HCT116 (cell line): ENCODE results near the gene ANKRD18B. TPM values are rescaled to one million over a fixed set of nuclear protein-coding genes. Genes with fewer than 3 reads are reported as not detected.
"Not testable (repeated sequence)": the region's sequence is repeated elsewhere in the genome, so short reads cannot be mapped to it uniquely, and the experiment has no call there.

Source experiments
- ATAC-seq: fragments of 200-7000 bp; cut with Tn5 transposase; 2 replicates; pipeline ENCODE4 v1.9.1; 2020; ENCODE audit warnings: mild to moderate bottlenecking, moderate library complexity
- BruUV-seq: library from RNA; stranded (reverse); fragments of 400-500 nt; replicated peaks from 2 replicates; lab custom pipeline; 2021; lab: Mats Ljungman, UMichigan
- CTCF ChIA-PET: fragments of 300-600 bp; sonication (Branson Sonifier 250); formaldehyde crosslinking; loops from one replicate; lab custom pipeline; 2021; ENCODE audit warnings: antibody characterized with exemption; lab: Charles Lee
- POLR2A ChIA-PET: fragments of 300-600, 350-600 bp; sonication (Branson Sonifier 250); formaldehyde crosslinking; loops from one replicate; lab custom pipeline; 2021; ENCODE audit warnings: antibody characterized with exemption; lab: Charles Lee
- RAD21 ChIA-PET, 2 experiments: fragments of 300-600 bp; sonication (Branson Sonifier 250); formaldehyde crosslinking; loops; one replicate each; lab custom pipeline; 2023; ENCODE audit warnings: low total read pairs in 2 of 2; ENCODE audit not compliant: uncharacterized antibody in 2 of 2, unreplicated experiment in 2 of 2, low non-redundant PET in 1 of 2; lab: Charles Lee
- DNase-seq: peaks from one replicate; pipeline ENCODE4 v3.0.0-alpha.2; 2010; ENCODE audit warnings: low read depth, low spot score
- H2AFZ ChIP-seq: fragments of 200-600 bp; shearing (Covaris generic), sonication (generic); 2 replicates; pipeline ENCODE4 v1.6.1; 2017; ENCODE audit warnings: low read depth, mixed run types, mixed read lengths, antibody characterized with exemption, low read length; ENCODE audit not compliant: poor library complexity, severe bottlenecking
- H3K27ac ChIP-seq: 2 replicates; pipeline ENCODE4 v1.5.1; 2012; ENCODE audit warnings: low read depth, low read length
- H3K27me3 ChIP-seq: fragments of 200-600 bp; sonication (generic); 2 replicates; pipeline ENCODE4 v1.6.1; 2016; ENCODE audit warnings: mixed run types, low read length, mixed read lengths; ENCODE audit not compliant: insufficient read depth
- H3K36me3 ChIP-seq, 2 experiments: fragments of 200-500 bp in 1 of 2; fragments of 200-600 bp in 1 of 2; sonication (Bioruptor generic) in 1 of 2; sonication (generic) in 1 of 2; 2 replicates each; pipeline versions ENCODE4 v1.5.1 to v1.6.1; 2014 to 2016; ENCODE audit warnings: low read length in 2 of 2, inconsistent platforms in 1 of 2, mixed read lengths in 1 of 2, mixed run types in 1 of 2; ENCODE audit not compliant: insufficient read depth in 2 of 2, control insufficient read depth in 1 of 2
- H3K4me1 ChIP-seq, 2 experiments: fragments of 200-600 bp in 1 of 2; sonication (generic) in 1 of 2; 2 replicates each; pipeline versions ENCODE4 v1.5.1 to v1.6.1; 2012 to 2017; ENCODE audit warnings: low read length in 2 of 2, inconsistent platforms in 1 of 2, mild to moderate bottlenecking in 1 of 2, mixed read lengths in 1 of 2, mixed run types in 1 of 2, moderate library complexity in 1 of 2; ENCODE audit not compliant: insufficient read depth in 2 of 2, control insufficient read depth in 1 of 2
- H3K4me2 ChIP-seq: fragments of 200-600 bp; sonication (generic); 2 replicates; pipeline ENCODE4 v1.6.1; 2017; ENCODE audit warnings: mixed run types, low read length, mixed read lengths
- H3K4me3 ChIP-seq, 2 experiments: fragments of 200-600 bp in 1 of 2; sonication (generic) in 1 of 2; replicated peaks in 1 of 2; 2 replicates each; pipeline ENCODE4 v1.5.1; 2011 to 2016; ENCODE audit warnings: low read length in 2 of 2, control low read depth in 1 of 2, low read depth in 1 of 2, mild to moderate bottlenecking in 1 of 2, mixed read lengths in 1 of 2, mixed run types in 1 of 2
- H3K79me2 ChIP-seq: fragments of 200-600 bp; sonication (generic); 2 replicates; pipeline ENCODE4 v1.6.1; 2017; ENCODE audit warnings: mild to moderate bottlenecking, mixed run types, low read length, moderate library complexity, mixed read lengths; ENCODE audit not compliant: insufficient read depth
- H3K9ac ChIP-seq: fragments of 200-600 bp; sonication (generic); 2 replicates; pipeline ENCODE4 v1.6.1; 2016; ENCODE audit warnings: low read length, mixed read lengths
- H3K9me2 ChIP-seq: fragments of 200-600 bp; sonication (generic), shearing (Covaris generic); 2 replicates; pipeline ENCODE4 v1.6.1; 2017; ENCODE audit warnings: mixed run types, mild to moderate bottlenecking, moderate library complexity; ENCODE audit not compliant: insufficient read depth
- H3K9me3 ChIP-seq, 2 experiments: fragments of 200-500 bp in 1 of 2; fragments of 200-600 bp in 1 of 2; sonication (Bioruptor generic) in 1 of 2; sonication (generic) in 1 of 2; 2 replicates each; pipeline ENCODE4 v1.6.1; 2014 to 2017; ENCODE audit warnings: low read length in 2 of 2, mixed read lengths in 2 of 2, inconsistent platforms in 1 of 2, low read depth in 1 of 2, mild to moderate bottlenecking in 1 of 2, mixed run types in 1 of 2, moderate library complexity in 1 of 2; ENCODE audit not compliant: control insufficient read depth in 1 of 2, insufficient read depth in 1 of 2
- H4K20me1 ChIP-seq: fragments of 200-600 bp; sonication (generic), shearing (Covaris generic); 2 replicates; pipeline ENCODE4 v1.6.1; 2017; ENCODE audit warnings: mixed run types, mild to moderate bottlenecking, moderate library complexity; ENCODE audit not compliant: insufficient read depth
- EGR1 ChIP-seq: IDR thresholded peaks from 2 replicates; pipeline ENCODE4 v1.6.1; 2012; ENCODE audit warnings: low read depth
- POLR2A ChIP-seq: IDR thresholded peaks from 2 replicates; pipeline ENCODE4 v1.7.0; 2011; ENCODE audit warnings: borderline replicate concordance; ENCODE audit not compliant: insufficient read depth, insufficient read length; ENCODE audit errors: extremely low read depth
- REST ChIP-seq: IDR thresholded peaks from 2 replicates; pipeline ENCODE4 v1.6.1; 2012; ENCODE audit warnings: low read depth
- ZFX ChIP-seq: fragments of 450-650 bp; IDR thresholded peaks from 2 replicates; pipeline ENCODE4 v1.6.1; 2017
- intact Hi-C: fragments of 100-400 bp; cut with micrococcal nuclease; formaldehyde crosslinking; loops from 2 replicates; pipeline ENCODE4 v1.10.0; 2022
- total RNA-seq: library from RNA; stranded (reverse); gene quantifications from one replicate; pipeline ENCODE4 v1.2.1, GENCODE V29; 2021; ENCODE audit not compliant: unreplicated experiment

The ANKRD18B gene
- total RNA-seq, 1 experiment from 2014 or later, result 3.9 TPM

GRCh38 chr9:33489066-33489465, 35.0 kb upstream of the ANKRD18B start:
- H3K9ac ChIP-seq, result no peak overlapping the region
- ChIA-PET RAD21 (no interaction called here), CTCF (no interaction called here), POLR2A (no interaction called here)
- ATAC-seq (no peak), DNase-seq (no peak)
- no peaks in the 10 kb centered on the region for H3K9me3 ChIP-seq
- H2AFZ ChIP-seq, result no peak overlapping the region
- TF ChIP-seq POLR2A, result no peak
- TF ChIP-seq EGR1, result no peak
- no peak for TF ChIP-seq ZFX
- no peak for TF ChIP-seq REST
- H3K4me2 ChIP-seq, result no peak overlapping the region
- H4K20me1 ChIP-seq, result no peaks in the 10 kb centered on the region
- no peaks in the 10 kb centered on the region for H3K79me2 ChIP-seq
- intact Hi-C loops, result no loop called here
- no peaks in the 10 kb centered on the region for H3K27me3 ChIP-seq
- H3K9me2 ChIP-seq, result no peaks in the 10 kb centered on the region
- H3K4me1 ChIP-seq, result no peaks in the 10 kb centered on the region
- no peaks in the 10 kb centered on the region for H3K36me3 ChIP-seq
- no peak overlapping the region for H3K4me3 ChIP-seq
- no TSS peak for BruUV-seq
- no peak overlapping the region for H3K27ac ChIP-seq

- H3K4me1 ChIP-seq, ATAC-seq, H3K36me3 ChIP-seq, intact Hi-C loops, H3K27me3 ChIP-seq, H3K9me3 ChIP-seq, H3K27ac ChIP-seq, BruUV-seq, H3K9me2 ChIP-seq, DNase-seq, CTCF ChIA-PET, H3K9ac ChIP-seq, H3K4me2 ChIP-seq, H4K20me1 ChIP-seq, H3K79me2 ChIP-seq, RAD21 ChIA-PET, POLR2A ChIA-PET, H3K4me3 ChIP-seq, H2AFZ ChIP-seq: not testable (repeated sequence)
These were observed 30.2 kb upstream of the ANKRD18B start for GRCh38 chr9:33493819-33494218.
